ENCODE measurements around the gene MYOM1.

The MYOM1 gene

DNA sequence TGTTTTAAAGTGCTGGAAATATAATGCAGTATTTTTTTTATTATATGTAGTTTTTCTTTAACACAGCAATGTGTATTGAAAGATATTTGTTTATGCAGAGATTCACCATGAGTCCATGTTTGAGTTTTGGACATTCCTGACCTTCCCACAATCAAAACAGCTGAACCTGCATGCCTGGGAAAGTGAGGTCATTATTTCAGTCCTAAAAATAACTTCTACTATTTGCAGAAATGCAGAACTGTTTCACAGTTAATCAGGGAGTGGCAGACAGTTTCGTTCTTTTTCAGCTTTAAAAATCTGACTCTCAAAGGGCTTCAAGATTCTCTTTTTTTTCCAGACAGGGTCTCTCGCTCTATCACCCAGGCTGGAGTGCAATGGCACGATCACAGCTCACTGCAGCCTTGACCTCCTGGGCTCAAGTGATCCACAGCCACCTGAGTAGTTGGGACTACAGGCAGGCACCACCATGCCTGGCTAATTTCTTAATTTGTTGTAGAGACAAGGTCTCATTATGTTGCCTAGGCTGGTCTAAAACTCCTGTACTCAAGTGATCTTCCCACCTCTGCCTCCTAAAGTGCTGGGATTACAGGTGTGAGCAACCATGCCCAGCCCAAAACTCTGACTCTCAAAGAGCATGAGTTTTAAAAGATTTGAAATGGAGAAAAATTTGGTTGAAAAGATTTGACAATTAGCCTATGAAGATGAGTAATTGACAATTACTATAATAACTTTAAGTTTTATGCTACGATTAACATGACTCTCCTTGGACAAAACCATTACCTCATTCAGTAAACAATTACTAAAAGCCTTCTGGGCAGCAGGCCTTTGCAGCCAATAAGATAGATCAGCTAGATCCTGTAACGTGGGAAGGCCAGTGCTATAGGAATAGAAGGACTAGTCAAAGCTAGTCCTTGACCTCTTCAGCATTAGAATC, 37.2 kb upstream of the MYOM1 start:
- TF ChIP-seq GATA3 (IDR thresholded peaks at IDR 0.05; ENCODE audit: low read depth, low read length): no peak
- no peak for TF ChIP-seq GATA2 (IDR thresholded peaks at IDR 0.05; ENCODE audit: low read depth, low read length)

DNA sequence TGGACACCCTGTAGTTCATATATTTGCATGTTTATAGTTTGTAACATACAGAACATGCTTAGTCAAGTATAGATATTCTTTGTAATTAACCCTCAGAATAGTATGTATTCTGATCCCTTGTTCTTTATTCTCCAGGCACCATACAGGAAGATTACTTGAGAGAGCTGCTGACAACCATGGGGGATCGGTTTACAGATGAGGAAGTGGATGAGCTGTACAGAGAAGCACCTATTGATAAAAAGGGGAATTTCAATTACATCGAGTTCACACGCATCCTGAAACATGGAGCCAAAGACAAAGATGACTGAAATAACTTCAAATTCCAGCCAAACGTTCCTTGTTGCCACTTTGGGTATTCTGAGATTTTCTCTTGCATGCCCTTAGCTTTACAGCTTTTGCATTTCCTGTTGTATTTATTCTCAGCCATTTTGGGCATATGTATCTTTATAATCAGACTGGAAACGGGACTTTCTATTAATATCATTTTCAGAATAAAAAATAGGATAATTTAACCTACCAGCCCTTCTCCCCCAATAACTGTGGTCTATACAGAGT, 35.9 kb upstream of the MYOM1 start:
- TF ChIP-seq GATA2 (IDR thresholded peaks at IDR 0.05; ENCODE audit: low read depth, low read length): no peak
- no peak for TF ChIP-seq GATA3 (IDR thresholded peaks at IDR 0.05; ENCODE audit: low read depth, low read length)

DNA sequence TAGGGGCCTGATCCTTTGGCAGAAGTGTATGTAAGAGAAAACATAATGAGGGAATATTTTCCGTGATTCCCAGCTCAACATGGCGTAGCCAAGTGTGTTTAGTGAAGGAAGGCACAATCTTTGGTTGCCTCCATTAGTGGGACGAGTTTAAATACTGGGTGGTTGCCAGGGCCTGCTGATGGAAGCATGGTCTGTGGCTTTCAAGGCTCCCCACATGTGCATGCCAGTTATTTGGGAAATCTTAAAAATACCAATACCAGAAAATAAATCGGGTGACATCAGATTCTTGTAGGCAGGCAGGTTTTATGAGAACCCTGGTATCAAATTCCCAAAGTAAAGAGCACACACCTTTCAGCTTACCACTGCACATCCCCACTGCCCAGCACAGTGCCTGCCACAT, 35.0 kb upstream of the MYOM1 start:
- TF ChIP-seq GATA2 (IDR thresholded peaks at IDR 0.05; ENCODE audit: low read depth, low read length) (no peak), GATA3 (IDR thresholded peaks at IDR 0.05; ENCODE audit: low read depth, low read length) (no peak)

- TF ChIP-seq GATA3 (IDR thresholded peaks at IDR 0.05; ENCODE audit: low read depth, low read length) (no peak), GATA2 (IDR thresholded peaks at IDR 0.05; ENCODE audit: low read depth, low read length) (no peak)
These were observed 33.1 kb upstream of the MYOM1 start for GRCh38 chr18:3252843-3253242.

DNA sequence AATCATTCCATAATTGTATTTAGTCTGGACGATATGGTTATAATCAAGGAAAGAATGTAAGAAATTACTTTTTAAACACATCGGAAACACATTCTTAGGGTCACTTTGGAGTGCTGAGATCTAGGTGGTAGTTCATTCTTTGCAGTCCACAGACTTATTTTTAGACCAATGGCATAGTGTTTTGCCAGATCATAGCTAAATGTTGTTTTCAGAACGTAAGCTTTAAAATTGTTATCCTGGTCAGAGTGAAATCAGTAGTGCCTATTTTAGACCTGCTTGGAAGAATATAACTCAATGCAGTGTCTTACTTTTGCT, 32.2 kb upstream of the MYOM1 start:
- TF ChIP-seq GATA2 (IDR thresholded peaks at IDR 0.05; ENCODE audit: low read depth, low read length) (no peak), GATA3 (IDR thresholded peaks at IDR 0.05; ENCODE audit: low read depth, low read length) (no peak)

- TF ChIP-seq GATA3 (IDR thresholded peaks at IDR 0.05; ENCODE audit: low read depth, low read length): no peak
- TF ChIP-seq GATA2 (IDR thresholded peaks at IDR 0.05; ENCODE audit: low read depth, low read length): no peak
These were observed 31.6 kb upstream of the MYOM1 start for GRCh38 chr18:3251249-3251962.

- TF ChIP-seq GATA3 (IDR thresholded peaks at IDR 0.05; ENCODE audit: low read depth, low read length) (no peak), GATA2 (IDR thresholded peaks at IDR 0.05; ENCODE audit: low read depth, low read length) (no peak)
These were observed 30.7 kb upstream of the MYOM1 start for GRCh38 chr18:3250237-3251107.

DNA sequence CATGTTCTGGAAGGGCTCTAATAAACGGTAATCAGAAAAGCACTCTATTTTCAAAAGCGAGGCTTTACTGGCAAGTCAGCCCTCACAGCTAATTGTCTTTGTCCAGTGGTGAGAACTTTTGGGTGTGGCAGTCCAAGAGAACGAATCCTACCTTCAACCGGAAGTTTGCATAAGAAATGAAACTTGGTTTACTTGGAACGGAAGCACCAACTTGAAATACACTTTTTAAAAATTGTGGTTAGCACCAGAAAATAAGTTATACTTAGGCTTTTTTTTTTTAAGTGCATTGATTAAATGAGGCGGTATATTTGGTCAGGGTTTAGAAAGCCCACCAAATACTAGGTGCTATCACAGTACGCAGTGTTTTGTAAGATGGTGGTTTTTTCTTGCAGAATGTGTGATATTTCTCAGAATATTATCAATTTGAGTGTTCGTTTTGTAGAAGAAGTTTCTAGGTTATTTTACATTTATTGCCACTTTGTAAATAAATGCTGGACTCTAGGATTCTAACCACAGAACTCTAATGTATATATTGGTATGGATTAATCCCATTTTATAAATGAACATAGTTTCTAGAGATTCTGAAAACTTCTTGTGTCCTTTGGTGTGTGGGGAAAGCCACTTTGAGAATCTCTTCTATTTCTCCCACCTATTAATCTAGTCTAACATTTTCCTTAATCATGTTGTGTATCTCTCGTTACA, 29.0 kb upstream of the MYOM1 start:
- no peak for TF ChIP-seq GATA2 (IDR thresholded peaks at IDR 0.05; ENCODE audit: low read depth, low read length)
- TF ChIP-seq GATA3 (IDR thresholded peaks at IDR 0.05; ENCODE audit: low read depth, low read length): no peak

- no peak for TF ChIP-seq GATA2 (IDR thresholded peaks at IDR 0.05; ENCODE audit: low read depth, low read length)
- no peak for TF ChIP-seq GATA3 (IDR thresholded peaks at IDR 0.05; ENCODE audit: low read depth, low read length)
These were observed 28.4 kb upstream of the MYOM1 start for GRCh38 chr18:3248062-3248657.

- TF ChIP-seq GATA3 (IDR thresholded peaks at IDR 0.05; ENCODE audit: low read depth, low read length): no peak
- TF ChIP-seq GATA2 (IDR thresholded peaks at IDR 0.05; ENCODE audit: low read depth, low read length): peak; percentile 36; the same call in 1 of the 2 replicates
These were observed 27.7 kb upstream of the MYOM1 start, which contains the start of gene MYL12A for GRCh38 chr18:3247240-3248061. Gene MYL12A (plus strand): TSS chr18:3247801. CDS start chr18:3253248, 5,447 bp downstream.

DNA sequence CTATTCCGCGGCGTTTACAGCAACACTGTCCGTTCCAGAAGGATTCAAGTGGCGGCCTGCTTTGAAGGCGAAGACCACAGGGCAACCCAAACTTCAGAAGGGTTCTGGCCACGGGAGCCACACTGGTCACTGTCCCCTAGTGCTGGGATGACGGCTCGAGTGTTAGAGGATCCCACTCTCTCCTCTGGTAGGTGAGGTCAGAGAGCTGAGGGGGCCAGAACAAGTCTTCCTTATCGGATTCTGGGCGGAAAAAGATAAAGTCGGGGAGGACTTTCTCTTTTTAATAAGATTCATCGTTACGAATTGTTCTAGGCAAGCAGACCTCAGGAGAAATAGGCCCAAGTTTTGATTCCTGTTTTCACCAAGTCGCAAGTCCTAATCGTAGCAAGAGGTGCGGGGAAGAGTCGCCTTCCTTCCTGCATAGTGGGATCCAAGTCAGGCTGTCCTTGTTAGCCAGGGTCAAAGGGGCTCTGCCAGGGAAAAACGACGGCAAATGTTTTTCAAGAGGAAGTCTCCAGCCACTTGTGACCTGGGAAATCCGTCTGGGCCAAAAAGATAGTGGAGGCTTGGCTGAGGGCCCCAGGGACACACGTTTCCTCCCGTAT, 27.0 kb upstream of the MYOM1 start:
- TF ChIP-seq GATA2 (IDR thresholded peaks at IDR 0.05; ENCODE audit: low read depth, low read length) (no peak), GATA3 (IDR thresholded peaks at IDR 0.05; ENCODE audit: low read depth, low read length) (no peak)

Data from SH-SY5Y (cell line).